Tibial nerve (tissue), 4 donors: ENCODE results near the gene AUTS2.

ENCODE experiments used
- CTCF ChIP-seq, 5 experiments: fragments of 200-600 bp in 3 of 5; fragments of 450-650 bp in 2 of 5; sonication (generic) in 3 of 5; IDR thresholded peaks; one replicate each; pipeline ENCODE4 v1.5.1; 2016 to 2019; ENCODE audit warnings: antibody characterized with exemption in 5 of 5, mild to moderate bottlenecking in 3 of 5, moderate library complexity in 2 of 5
- EP300 ChIP-seq, 2 donors: sonication (generic); formaldehyde crosslinking; IDR thresholded peaks; one replicate each; pipeline ENCODE4 v1.6.1; 2017; ENCODE audit warnings: antibody characterized with exemption in 2 of 2, mild to moderate bottlenecking in 1 of 2
- POLR2A ChIP-seq, 2 donors: fragments of 450-650 bp; IDR thresholded peaks; one replicate each; pipeline ENCODE4 v1.6.1; 2017; ENCODE audit warnings: antibody characterized with exemption in 2 of 2, mild to moderate bottlenecking in 2 of 2, moderate library complexity in 2 of 2

GRCh38 chr7:70446448-70447143 is 848.3 kb downstream of the AUTS2 start:
- TF ChIP-seq CTCF (IDR thresholded peaks at IDR 0.05) (no peak), POLR2A (IDR thresholded peaks at IDR 0.05) (no peak), EP300 (IDR thresholded peaks at IDR 0.05) (no peak)
